Small intestine (tissue), 7 donors: ENCODE measurements around the gene SNX25. TPM values are rescaled to one million over a fixed set of nuclear protein-coding genes. Genes with fewer than 3 reads are reported as not detected.
"Not testable (repeated sequence)": the region's sequence is repeated elsewhere in the genome, so short reads cannot be mapped to it uniquely, and the experiment has no call there.

Source experiments
- DNase-seq, 2 donors: peaks; one replicate each; pipeline versions ENCODE4 v3.0.0 to v3.0.0-alpha.2; 2013
- FAIRE-seq: peaks from 2 replicates; lab custom pipeline; 2012; peaks lifted over from hg19 to GRCh38; lab: Jason Lieb, UNC
- H3K27ac ChIP-seq, 3 donors: one replicate each; pipeline ENCODE4 v1.5.1; 2013; ENCODE audit warnings: low read length in 2 of 3, mild to moderate bottlenecking in 2 of 3, control low read depth in 1 of 3, inconsistent platforms in 1 of 3, low read depth in 1 of 3, moderate library complexity in 1 of 3
- H3K27me3 ChIP-seq, 3 donors: one replicate each; pipeline ENCODE4 v1.6.1; 2013; ENCODE audit warnings: low read length in 3 of 3, inconsistent platforms in 1 of 3; ENCODE audit not compliant: control insufficient read depth in 3 of 3, insufficient read depth in 3 of 3
- H3K36me3 ChIP-seq, 3 donors: one replicate each; pipeline ENCODE4 v1.6.1; 2013; ENCODE audit warnings: low read length in 3 of 3, inconsistent platforms in 1 of 3, low read depth in 1 of 3, mild to moderate bottlenecking in 1 of 3, moderate library complexity in 1 of 3; ENCODE audit not compliant: control insufficient read depth in 3 of 3, insufficient read depth in 2 of 3
- H3K4me1 ChIP-seq, 3 donors: one replicate each; pipeline ENCODE4 v1.6.1; 2013; ENCODE audit warnings: low read length in 2 of 3, inconsistent platforms in 1 of 3, low read depth in 1 of 3, mild to moderate bottlenecking in 1 of 3, moderate library complexity in 1 of 3; ENCODE audit not compliant: control insufficient read depth in 3 of 3, insufficient read depth in 2 of 3
- H3K4me3 ChIP-seq, 3 donors: one replicate each; pipeline ENCODE4 v1.5.1; 2013; ENCODE audit warnings: low read length in 3 of 3, control low read depth in 1 of 3, inconsistent platforms in 1 of 3, low read depth in 1 of 3, mild to moderate bottlenecking in 1 of 3, moderate library complexity in 1 of 3
- H3K9me3 ChIP-seq, 2 donors: one replicate each; pipeline ENCODE4 v1.6.1; 2013; ENCODE audit warnings: low read depth in 1 of 2, low read length in 1 of 2; ENCODE audit not compliant: control insufficient read depth in 2 of 2, insufficient read depth in 1 of 2
- WGBS, 3 donors: extraction: QIAGEN DNeasy Blood & Tissue Kit; methylation state at CpG; one replicate each; pipeline ENCODE4 v1.1.7; 2013; 5-methylcytosine and 5-hydroxymethylcytosine counted together
- polyA plus RNA-seq, 4 donors: library from polyadenylated mRNA; stranded (reverse) in 3 of 4; unstranded in 1 of 4; fragments of 200-250 nt in 3 of 4; fragments of 120-200 nt in 1 of 4; gene quantifications; one replicate each; pipeline versions ENCODE4 v1.2.1 to v1.2.3, GENCODE V29; 2013
- donor health status: healthy with polysubstance abuse.
- donor health status: control.
- donor health status: control.
- donor health status: Bipolar disorder and iron deficiency.
- donor health status: healthy.

SNX25 gene
- polyA plus RNA-seq, 4 donors: 1.9 to 12.6 (median 3.7) TPM

DNA sequence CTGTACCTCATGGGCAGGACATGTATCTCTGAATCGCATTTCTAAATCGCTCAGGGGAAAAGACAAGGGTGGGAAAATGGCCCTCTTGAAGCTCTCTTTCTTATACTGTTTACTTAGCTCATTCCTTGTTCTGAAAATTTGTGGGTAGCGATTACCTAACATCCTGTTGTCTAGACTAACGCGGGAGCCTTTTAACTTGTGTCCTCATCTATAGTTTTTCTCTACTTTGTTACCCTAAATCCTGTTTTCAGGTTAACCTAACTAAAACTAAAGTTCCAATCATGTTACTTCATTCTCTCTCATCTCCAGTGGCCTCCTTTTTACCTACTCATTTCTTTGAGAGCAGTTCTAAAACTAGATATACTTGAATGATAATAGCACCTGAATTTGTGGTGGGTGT lies 45.0 kb downstream of the SNX25 start:
- no peaks in the 10 kb centered on the region for H3K9me3 ChIP-seq
- 77 to 90% (median 82%) methylated on average over 5 of the region's 5 CpGs for WGBS, 3 donors
- H3K4me1 ChIP-seq: peaks cover 0 to 5% (median 0%) of the 10 kb centered on the region in 3 donors
- DNase-seq: peak in 1 of 2 donors; percentile 38
- FAIRE-seq: no peak
- no peaks in the 10 kb centered on the region for H3K27me3 ChIP-seq
- H3K36me3 ChIP-seq: peaks cover 0 to 3% (median 0%) of the 10 kb centered on the region in 3 donors
- no peak overlapping the region for H3K4me3 ChIP-seq
- peak overlapping the region in 1 of 3 donors; percentile 55 for H3K27ac ChIP-seq

DNA sequence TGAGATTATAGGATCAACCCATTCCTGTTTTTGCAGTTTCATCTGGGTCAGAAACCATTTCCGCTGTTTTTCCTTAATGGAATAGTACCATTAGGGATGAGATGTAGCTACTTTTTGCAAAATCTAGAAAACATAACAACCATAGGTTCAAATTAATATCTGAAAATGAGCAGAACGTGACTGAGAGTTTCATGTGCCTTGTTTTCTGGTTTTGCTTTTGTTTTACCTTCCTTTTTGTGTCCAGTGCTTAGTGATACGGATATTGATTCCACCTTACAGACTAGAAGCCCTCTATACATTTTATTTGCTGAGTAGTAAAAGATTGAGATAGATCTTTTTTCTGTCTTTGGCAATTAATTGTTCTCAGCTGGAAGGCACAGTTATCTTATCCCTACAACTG lies 46.5 kb downstream of the SNX25 start:
- H3K4me1 ChIP-seq: peaks cover 0 to 5% (median 0%) of the 10 kb centered on the region in 3 donors
- peak overlapping the region in 1 of 3 donors; percentile 32 for H3K27ac ChIP-seq
- H3K9me3 ChIP-seq: no peaks in the 10 kb centered on the region
- H3K4me3 ChIP-seq: peak overlapping the region in 1 of 3 donors; percentile 12
- peaks cover 0 to 7% (median 0%) of the 10 kb centered on the region in 3 donors for H3K36me3 ChIP-seq
- DNase-seq (peak; percentile 41 to 65), FAIRE-seq (no peak)
- H3K27me3 ChIP-seq: no peaks in the 10 kb centered on the region
- WGBS, 3 donors: 22 to 85% (median 85%) methylated on average over 3 of the region's 3 CpGs

DNA sequence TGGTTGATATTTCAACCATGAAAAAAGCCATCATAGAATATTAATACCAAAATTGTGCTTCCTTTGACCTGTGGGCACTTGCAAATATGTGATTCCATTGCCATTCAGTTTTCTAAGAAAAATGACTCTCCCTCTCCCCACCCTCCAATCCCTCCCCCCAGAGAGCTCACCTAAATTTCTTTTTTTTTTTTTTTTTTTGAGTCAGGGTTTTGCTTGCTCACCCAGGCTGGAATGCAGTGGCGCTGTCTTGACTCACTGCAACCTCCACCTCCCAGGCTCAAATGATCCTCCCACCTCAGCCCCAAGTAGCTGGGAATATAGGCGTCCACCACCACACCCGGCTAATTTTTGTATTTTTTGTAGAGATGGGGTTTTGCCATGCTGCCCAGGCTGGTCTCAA lies 47.0 kb downstream of the SNX25 start:
- no peak overlapping the region for H3K4me3 ChIP-seq
- 90 to 97% (median 91%) methylated on average over 3 of the region's 3 CpGs for WGBS, 3 donors
- no peaks in the 10 kb centered on the region for H3K9me3 ChIP-seq
- H3K36me3 ChIP-seq: peaks cover 0 to 7% (median 0%) of the 10 kb centered on the region in 3 donors
- H3K4me1 ChIP-seq: peaks cover 0 to 5% (median 0%) of the 10 kb centered on the region in 3 donors
- DNase-seq (no peak), FAIRE-seq (no peak)
- H3K27me3 ChIP-seq: no peaks in the 10 kb centered on the region
- no peak overlapping the region for H3K27ac ChIP-seq

DNA sequence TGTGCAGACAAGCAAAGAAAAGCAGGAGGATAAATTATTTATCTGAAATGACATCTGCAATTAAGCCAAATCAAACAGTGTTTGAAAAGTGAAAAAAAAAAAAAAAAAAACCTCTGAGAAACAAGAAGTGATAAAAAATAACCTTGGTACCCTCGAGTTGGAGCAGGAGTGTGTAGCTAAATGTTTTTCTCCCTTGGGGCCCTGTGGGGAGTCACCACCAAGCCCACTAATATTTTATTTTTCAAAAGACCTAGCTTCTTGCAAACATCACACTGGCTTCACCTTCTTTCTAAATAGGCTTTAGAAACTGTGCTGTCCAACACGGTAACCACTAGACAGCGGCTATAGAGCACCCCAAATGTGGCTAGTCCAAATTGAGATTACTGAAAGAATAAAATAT lies 47.7 kb downstream of the SNX25 start:
- Histone ChIP-seq H3K36me3 (peaks cover 0 to 7% (median 0%) of the 10 kb centered on the region in 3 donors), H3K9me3 (no peaks in the 10 kb centered on the region), H3K4me3 (no peak overlapping the region), H3K27me3 (no peaks in the 10 kb centered on the region), H3K27ac (no peak overlapping the region), H3K4me1 (peaks cover 0 to 5% (median 0%) of the 10 kb centered on the region in 3 donors)
- 64 to 76% (median 68%) methylated on average over 3 of the region's 3 CpGs for WGBS, 3 donors
- DNase-seq (no peak), FAIRE-seq (no peak)

DNA sequence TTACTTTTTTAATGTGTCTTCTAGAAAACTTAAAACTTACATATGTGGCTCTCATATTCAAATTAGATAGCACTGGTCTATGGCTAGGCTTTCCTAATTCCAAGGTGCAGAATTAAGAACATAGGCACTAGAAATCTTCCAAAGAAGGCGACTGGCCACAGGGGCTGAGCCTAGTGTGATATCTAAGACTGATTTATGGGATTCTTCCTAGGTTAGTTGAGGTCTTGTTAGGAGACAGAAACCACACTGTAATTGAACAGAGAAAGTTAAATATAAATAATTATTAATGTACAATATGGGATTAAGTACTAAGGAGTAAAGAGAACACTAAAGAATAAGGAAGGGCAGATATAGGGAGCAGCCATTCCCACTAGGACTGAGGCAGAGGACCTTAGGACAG lies 48.3 kb downstream of the SNX25 start:
- FAIRE-seq (no peak), DNase-seq (no peak)
- H3K9me3 ChIP-seq: no peaks in the 10 kb centered on the region
- H3K4me3 ChIP-seq: no peak overlapping the region
- peaks cover 0 to 5% (median 0%) of the 10 kb centered on the region in 3 donors for H3K4me1 ChIP-seq
- WGBS, 3 donors: 94 to 97% (median 95%) methylated on average over 1 of the region's 1 CpG
- H3K27me3 ChIP-seq: no peaks in the 10 kb centered on the region
- H3K36me3 ChIP-seq: peaks cover 0 to 8% (median 0%) of the 10 kb centered on the region in 3 donors
- no peak overlapping the region for H3K27ac ChIP-seq

DNA sequence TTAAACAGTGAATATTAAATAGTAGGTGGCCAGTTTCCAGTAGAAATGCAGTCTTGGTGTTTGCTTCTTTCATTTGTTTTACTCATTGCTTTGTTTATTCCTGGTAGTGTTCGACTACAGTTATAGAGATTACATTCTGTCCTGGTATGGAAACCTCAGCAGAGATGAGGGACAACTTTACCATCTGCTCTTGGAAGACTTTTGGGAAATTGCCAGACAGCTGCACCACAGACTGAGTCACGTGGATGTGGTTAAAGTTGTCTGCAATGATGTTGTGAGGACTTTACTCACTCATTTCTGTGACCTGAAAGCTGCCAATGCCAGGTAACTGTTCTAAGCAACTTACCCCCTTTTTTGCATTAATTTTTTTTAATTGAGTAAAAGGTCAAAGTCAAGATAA lies 49.3 kb downstream of the SNX25 start:
- H3K27ac ChIP-seq, H3K4me1 ChIP-seq, H3K4me3 ChIP-seq, H3K27me3 ChIP-seq, H3K9me3 ChIP-seq: not testable (repeated sequence)
- peaks cover 0 to 10% (median 0%) of the 10 kb centered on the region in 3 donors for H3K36me3 ChIP-seq
- DNase-seq (peak in 1 of 2 donors; percentile 28), FAIRE-seq (peak; percentile 84)
- WGBS, 3 donors: 3 to 12% (median 10%) methylated on average over 2 of the region's 2 CpGs

DNA sequence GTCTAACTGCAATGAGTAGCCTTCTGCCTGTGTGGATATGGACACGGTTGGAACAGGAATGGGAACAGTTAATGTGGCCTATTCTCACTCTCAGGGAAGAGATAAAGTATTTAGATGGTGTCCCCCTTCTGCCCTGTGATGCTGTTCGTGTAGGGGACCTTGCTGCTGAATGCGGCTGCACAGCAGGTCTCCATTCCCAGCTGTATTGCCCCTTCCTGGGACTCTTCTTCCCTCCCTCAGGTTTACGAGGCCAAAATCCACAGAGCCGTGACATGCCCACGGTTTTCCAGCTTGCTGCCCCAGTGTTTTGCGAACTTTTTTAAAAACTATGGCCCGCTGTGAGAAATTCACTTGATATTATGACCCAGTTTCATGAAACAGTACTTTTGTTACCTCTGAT lies 50.3 kb downstream of the SNX25 start:
- WGBS, 3 donors: 89 to 94% (median 94%) methylated on average over 8 of the region's 8 CpGs
- Histone ChIP-seq H3K4me3 (no peak overlapping the region), H3K27ac (no peak overlapping the region), H3K27me3 (no peaks in the 10 kb centered on the region), H3K36me3 (peaks cover 0 to 10% (median 0%) of the 10 kb centered on the region in 3 donors), H3K4me1 (peaks cover 0 to 3% (median 0%) of the 10 kb centered on the region in 3 donors), H3K9me3 (no peaks in the 10 kb centered on the region)
- FAIRE-seq (no peak), DNase-seq (no peak)

DNA sequence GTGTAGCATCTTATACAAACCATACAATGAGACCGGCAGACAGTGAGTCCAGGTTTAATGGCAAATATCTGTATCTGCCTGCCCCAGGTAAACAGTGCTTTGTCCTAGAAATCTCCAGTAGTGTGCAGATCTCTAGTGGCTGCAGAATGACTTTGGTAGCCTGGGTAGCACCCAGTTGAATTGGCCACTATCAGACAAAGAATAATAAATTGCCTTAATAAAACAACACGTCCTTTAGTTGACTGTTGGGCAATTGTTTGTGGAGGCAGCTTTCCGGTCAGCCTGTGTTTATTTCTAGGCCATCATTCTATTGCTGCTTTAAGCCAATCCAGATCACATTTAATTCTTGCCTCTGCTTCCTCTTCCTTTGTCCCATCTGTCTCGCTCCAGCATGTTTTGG lies 52.5 kb downstream of the SNX25 start:
- no peak for FAIRE-seq
- peaks cover 0 to 3% (median 0%) of the 10 kb centered on the region in 3 donors for H3K4me1 ChIP-seq
- no peaks in the 10 kb centered on the region for H3K9me3 ChIP-seq
- H3K27ac ChIP-seq: no peak overlapping the region
- no peak for DNase-seq
- H3K4me3 ChIP-seq: no peak overlapping the region
- H3K27me3 ChIP-seq: no peaks in the 10 kb centered on the region
- peaks cover 0 to 10% (median 2%) of the 10 kb centered on the region in 3 donors for H3K36me3 ChIP-seq
- 71 to 77% (median 71%) methylated on average over 4 of the region's 4 CpGs for WGBS, 3 donors

DNA sequence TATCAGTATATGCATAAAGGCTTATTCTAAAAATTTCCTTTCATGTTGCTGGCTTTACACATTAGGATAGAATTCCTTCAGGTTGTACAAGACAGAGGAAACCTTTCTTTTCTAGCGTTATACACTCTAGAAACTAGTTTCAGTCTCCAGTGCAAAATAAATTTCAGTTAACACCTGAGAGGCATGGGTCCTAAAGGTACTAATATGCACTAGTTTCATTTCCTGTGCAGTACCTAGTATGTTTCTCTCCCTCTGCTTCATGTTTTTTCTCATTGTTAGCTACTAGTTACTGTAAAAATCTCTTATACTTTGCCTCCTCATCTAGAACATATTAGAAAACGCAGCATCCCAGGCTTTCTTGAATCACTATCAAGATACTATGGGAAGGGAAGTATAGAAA lies 54.0 kb downstream of the SNX25 start:
- FAIRE-seq (no peak), DNase-seq (no peak)
- H3K36me3 ChIP-seq: peaks cover 0 to 11% (median 4%) of the 10 kb centered on the region in 3 donors
- H3K4me3 ChIP-seq: no peak overlapping the region
- no peaks in the 10 kb centered on the region for H3K27me3 ChIP-seq
- 79 to 89% (median 82%) methylated on average over 2 of the region's 2 CpGs for WGBS, 3 donors
- no peaks in the 10 kb centered on the region for H3K4me1 ChIP-seq
- no peak overlapping the region for H3K27ac ChIP-seq
- no peaks in the 10 kb centered on the region for H3K9me3 ChIP-seq
